WTC11 (cell line): ENCODE results near the gene SERPINB6. TPM values are rescaled to one million over a fixed set of nuclear protein-coding genes. Genes with fewer than 3 reads are reported as not detected.

Experiments
- ATAC-seq: fragments of 200-7000 bp; cut with Tn5 transposase; 2 replicates; pipeline ENCODE4 v1.10.0; 2021; ENCODE audit warnings: mild to moderate bottlenecking, moderate library complexity
- CTCF ChIA-PET: fragments of 300-600 bp; sonication (Branson Sonifier 250); formaldehyde crosslinking; loops from one replicate; lab custom pipeline; 2021; ENCODE audit warnings: antibody characterized with exemption; lab: Charles Lee
- POLR2A ChIA-PET: fragments of 350-600 bp; sonication (Branson Sonifier 250); formaldehyde crosslinking; loops from one replicate; lab custom pipeline; 2021; ENCODE audit warnings: antibody characterized with exemption; lab: Charles Lee
- DNase-seq: peaks from one replicate; pipeline ENCODE4 v3.0.0; 2021; ENCODE audit warnings: low spot score
- H3K27ac Mint-ChIP-seq: 2 replicates; pipeline ENCODE4 v1.8.0; 2021; ENCODE audit warnings: mixed read lengths
- H3K27me3 Mint-ChIP-seq: 2 replicates; pipeline ENCODE4 v1.8.0; 2021; ENCODE audit warnings: low read depth, mild to moderate bottlenecking, moderate library complexity, mixed read lengths
- H3K36me3 Mint-ChIP-seq: 2 replicates; pipeline ENCODE4 v1.8.0; 2021; ENCODE audit warnings: mixed read lengths
- H3K4me1 Mint-ChIP-seq: 2 replicates; pipeline ENCODE4 v1.8.0; 2022; ENCODE audit warnings: mixed read lengths
- H3K4me3 Mint-ChIP-seq: 2 replicates; pipeline ENCODE4 v1.8.0; 2021; ENCODE audit warnings: mild to moderate bottlenecking, moderate library complexity, mixed read lengths
- H3K9me3 Mint-ChIP-seq: 2 replicates; pipeline ENCODE4 v1.8.0; 2021; ENCODE audit warnings: mixed read lengths
- ATF1 ChIP-seq: sonication (generic); formaldehyde crosslinking; IDR thresholded peaks from 2 replicates; pipeline ENCODE4 v1.8.1; 2023; ENCODE audit warnings: mild to moderate bottlenecking, moderate library complexity, missing genetic modification reagents
- CREM ChIP-seq: sonication (generic); formaldehyde crosslinking; IDR thresholded peaks from 2 replicates; pipeline ENCODE4 v1.8.1; 2022; ENCODE audit warnings: mild to moderate bottlenecking, missing genetic modification reagents, moderate library complexity
- E2F4 ChIP-seq: sonication (generic); formaldehyde crosslinking; IDR thresholded peaks from 2 replicates; pipeline ENCODE4 v1.8.1; 2022; ENCODE audit warnings: low read depth, mild to moderate bottlenecking, moderate library complexity, missing genetic modification reagents, borderline replicate concordance
- EMX1 ChIP-seq: fragments of 250-450 bp; sonication (Bioruptor Pico); IDR thresholded peaks from 2 replicates; pipeline ENCODE4 v1.8.0; 2021; ENCODE audit warnings: mild to moderate bottlenecking
- ETV6 ChIP-seq: sonication (generic); formaldehyde crosslinking; IDR thresholded peaks from 2 replicates; pipeline ENCODE4 v1.8.1; 2022; ENCODE audit warnings: mild to moderate bottlenecking, missing genetic modification reagents
- GRHL2 ChIP-seq: fragments of 250-450 bp; sonication (Bioruptor Pico); IDR thresholded peaks from 2 replicates; pipeline ENCODE4 v1.8.0; 2022; ENCODE audit warnings: mild to moderate bottlenecking, moderate library complexity; ENCODE audit not compliant: insufficient replicate concordance, severe bottlenecking
- HMGA2 ChIP-seq: fragments of 250-450 bp; sonication (Bioruptor Pico); IDR thresholded peaks from 2 replicates; pipeline ENCODE4 v1.4.0; 2021; ENCODE audit warnings: mild to moderate bottlenecking, moderate library complexity
- IRF1 ChIP-seq: sonication (generic); formaldehyde crosslinking; IDR thresholded peaks from 2 replicates; pipeline ENCODE4 v1.8.0; 2023; ENCODE audit warnings: missing genetic modification reagents
- IRF2 ChIP-seq: sonication (generic); formaldehyde crosslinking; IDR thresholded peaks from 2 replicates; pipeline ENCODE4 v1.8.0; 2022; ENCODE audit warnings: low read depth, missing genetic modification reagents, borderline replicate concordance
- MLX ChIP-seq: sonication (generic); formaldehyde crosslinking; IDR thresholded peaks from 2 replicates; pipeline ENCODE4 v1.8.1; 2023; ENCODE audit warnings: mild to moderate bottlenecking, missing genetic modification reagents, moderate library complexity
- NR1H2 ChIP-seq: sonication (generic); formaldehyde crosslinking; IDR thresholded peaks from 2 replicates; pipeline ENCODE4 v1.9.0; 2021; ENCODE audit warnings: mild to moderate bottlenecking, moderate library complexity, missing genetic modification reagents
- RELA ChIP-seq: sonication (generic); formaldehyde crosslinking; IDR thresholded peaks from 2 replicates; pipeline ENCODE4 v1.8.1; 2022; ENCODE audit warnings: missing genetic modification reagents, mild to moderate bottlenecking, borderline replicate concordance
- RORB ChIP-seq: fragments of 250-450 bp; sonication (Bioruptor Pico); IDR thresholded peaks from 2 replicates; pipeline ENCODE4 v1.9.0; 2021; ENCODE audit warnings: mild to moderate bottlenecking
- SMAD3 ChIP-seq: sonication (generic); formaldehyde crosslinking; IDR thresholded peaks from 2 replicates; pipeline ENCODE4 v1.8.0; 2022; ENCODE audit warnings: missing genetic modification reagents, mild to moderate bottlenecking, borderline replicate concordance
- TP53 ChIP-seq: sonication (generic); formaldehyde crosslinking; IDR thresholded peaks from 2 replicates; pipeline ENCODE4 v1.8.1; 2023; ENCODE audit warnings: mild to moderate bottlenecking, missing genetic modification reagents
- ZBTB43 ChIP-seq: sonication (generic); formaldehyde crosslinking; IDR thresholded peaks from 2 replicates; pipeline ENCODE4 v1.8.1; 2023; ENCODE audit warnings: mild to moderate bottlenecking, missing genetic modification reagents
- ZNF219 ChIP-seq: sonication (generic); formaldehyde crosslinking; IDR thresholded peaks from 2 replicates; pipeline ENCODE4 v1.8.0; 2023; ENCODE audit warnings: missing genetic modification reagents, mild to moderate bottlenecking, borderline replicate concordance
- ZNF317 ChIP-seq: sonication (generic); formaldehyde crosslinking; IDR thresholded peaks from 2 replicates; pipeline ENCODE4 v1.8.1; 2023; ENCODE audit warnings: low read depth, mild to moderate bottlenecking, moderate library complexity, missing genetic modification reagents, borderline replicate concordance
- ZNF416 ChIP-seq: fragments of 250-450 bp; sonication (Bioruptor Pico); IDR thresholded peaks from 2 replicates; pipeline ENCODE4 v1.9.0; 2021; ENCODE audit warnings: mild to moderate bottlenecking, inconsistent platforms
- ZNF423 ChIP-seq: fragments of 250-450 bp; sonication (Bioruptor Pico); IDR thresholded peaks from 2 replicates; pipeline ENCODE4 v2.1.2; 2022; ENCODE audit warnings: mild to moderate bottlenecking, moderate library complexity
- ZNF671 ChIP-seq: fragments of 250-450 bp; sonication (Bioruptor Pico); IDR thresholded peaks from 2 replicates; pipeline ENCODE4 v1.8.0; 2021; ENCODE audit warnings: mild to moderate bottlenecking
- total RNA-seq: library from RNA; stranded (reverse); gene quantifications from 3 replicates; pipeline ENCODE4 v1.2.3, GENCODE V29; 2021

The SERPINB6 gene
- total RNA-seq, 1 experiment from 2014 or later, result 28.0 TPM

- TF ChIP-seq ZBTB43 (CRISPR knock-in tag) (no peak), ETV6 (CRISPR knock-in tag) (no peak), RORB (CRISPR knock-in tag) (no peak), ZNF423 (CRISPR knock-in tag) (no peak), CREM (CRISPR knock-in tag) (no peak), EMX1 (no peak), ZNF671 (CRISPR knock-in tag) (no peak), TP53 (no peak)
- TF ChIP-seq, all 79 proteins: peak for 0
These were observed 70.3 kb downstream of the SERPINB6 start (continued) for GRCh38 chr6:2900821-2901644.

GRCh38 chr6:2900221-2900807 lies 71.1 kb downstream of the SERPINB6 start:
- 0 out of 2 replicates have a peak overlapping the region, but pooled peaks have one; percentile 80 for H3K27ac Mint-ChIP-seq
- TF ChIP-seq ZNF317 (CRISPR knock-in tag) (no peak), HMGA2 (CRISPR knock-in tag) (no peak), GRHL2 (CRISPR knock-in tag) (no peak), NR1H2 (CRISPR knock-in tag) (no peak), IRF1 (no peak), SMAD3 (CRISPR knock-in tag) (no peak), ZNF416 (CRISPR knock-in tag) (no peak), IRF2 (CRISPR knock-in tag) (no peak), MLX (CRISPR knock-in tag) (no peak), ZBTB43 (CRISPR knock-in tag) (no peak), E2F4 (CRISPR knock-in tag) (no peak), ZNF219 (CRISPR knock-in tag) (no peak), RELA (CRISPR knock-in tag) (no peak), ATF1 (CRISPR knock-in tag) (no peak)
- DNase-seq (no peak), ATAC-seq (no peak)
- ChIA-PET POLR2A (interaction anchor here (0.6 to 0.8 kb wide), 3 partner anchors 24 to 109 kb away, joined by 3 to 8 read pairs (median 3); no protein-coding TSS in a partner anchor), CTCF (interaction anchor here (0.8 to 2.5 kb wide), 4 partner anchors 23 to 53 kb away, joined by 3 to 9 read pairs (median 4); no protein-coding TSS in a partner anchor)
- H3K36me3 Mint-ChIP-seq, result peaks cover 37% of the 10 kb centered on the region
- no peaks in the 10 kb centered on the region; the same call in 1 of the 2 replicates for H3K27me3 Mint-ChIP-seq
- H3K4me3 Mint-ChIP-seq, result peak overlapping the region; percentile 16; the same call in 1 of the 2 replicates
- peaks cover 25% of the 10 kb centered on the region for H3K4me1 Mint-ChIP-seq
- H3K9me3 Mint-ChIP-seq, result no peaks in the 10 kb centered on the region
